Fibroblast of skin of left biceps (primary cell): Measurements from ENCODE around the gene NFATC4.

ENCODE experiments used
- DNase-seq, 2 experiments: peaks; one replicate each; pipeline ENCODE4 v3.0.0-alpha.2; 2013; ENCODE audit warnings: low read depth in 2 of 2

NFATC4 gene

DNA sequence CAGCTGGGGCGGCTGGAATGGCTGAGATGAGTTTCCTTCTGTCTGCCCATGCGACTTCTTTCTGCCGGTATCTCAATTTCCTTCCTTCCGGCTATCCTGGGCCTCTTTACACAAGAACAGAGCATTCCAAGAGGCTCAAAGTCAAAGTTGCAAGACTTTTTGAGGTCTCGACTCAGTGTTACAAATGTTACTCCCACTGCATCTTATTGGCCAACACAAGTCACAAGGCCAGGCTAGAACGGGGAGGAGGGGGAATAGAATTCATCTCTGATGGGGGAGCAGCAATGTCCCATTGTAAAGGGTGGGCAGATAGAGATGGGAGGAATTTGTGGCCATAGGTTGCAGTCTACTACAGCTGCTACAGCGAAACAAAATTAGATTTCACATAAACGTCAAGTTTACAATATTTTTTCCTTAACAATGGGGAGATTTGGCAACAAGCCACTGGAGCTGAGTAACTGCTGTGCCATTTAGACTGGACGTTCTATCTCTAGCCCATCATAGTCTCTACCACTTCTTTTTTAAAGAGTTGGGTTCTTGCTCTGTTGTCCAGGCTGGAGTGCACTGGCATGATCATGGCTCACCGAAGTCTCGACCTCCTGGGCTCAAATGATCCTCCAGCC is 21.4 kb downstream of the NFATC4 start:
- no peak for DNase-seq

DNA sequence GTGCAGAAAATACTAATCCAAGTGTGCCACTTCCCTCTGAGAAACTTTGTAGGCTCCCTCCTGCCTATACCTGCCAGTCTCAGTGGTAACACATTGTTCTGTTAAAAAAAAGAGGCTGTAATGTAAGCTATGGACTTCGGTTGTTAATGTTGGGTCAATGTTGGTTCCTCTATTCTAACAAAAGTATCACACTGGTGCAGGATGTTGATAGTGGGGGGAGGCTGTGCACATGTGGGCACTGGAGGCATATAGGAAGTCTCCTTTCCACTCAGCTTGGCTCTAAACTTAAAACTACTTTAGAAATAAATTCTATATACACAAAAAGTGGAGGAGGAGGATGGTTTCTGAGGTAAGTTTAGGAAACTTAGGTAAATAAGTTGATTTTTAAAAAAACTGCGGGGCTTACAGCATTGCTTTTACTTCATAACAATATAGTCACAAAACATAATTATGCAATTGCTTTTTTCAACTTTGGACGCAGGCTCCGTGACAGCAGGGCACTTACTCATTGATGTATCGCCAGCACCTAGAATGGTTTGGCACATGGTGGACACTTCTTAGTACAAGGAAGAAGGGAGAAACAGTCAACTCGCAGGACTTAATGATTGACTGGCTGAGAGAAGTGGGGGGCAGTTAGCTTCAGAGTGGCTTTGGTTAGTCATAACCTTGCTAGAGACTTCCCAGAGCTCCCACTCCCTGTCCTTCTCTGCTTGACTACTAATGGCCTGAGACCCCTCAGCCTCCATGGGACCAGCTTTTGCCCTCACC is 22.9 kb downstream of the NFATC4 start:
- no peak for DNase-seq

GRCh38 chr14:24392325-24393091 is 24.5 kb downstream of the NFATC4 start:
- no peak for DNase-seq

DNA sequence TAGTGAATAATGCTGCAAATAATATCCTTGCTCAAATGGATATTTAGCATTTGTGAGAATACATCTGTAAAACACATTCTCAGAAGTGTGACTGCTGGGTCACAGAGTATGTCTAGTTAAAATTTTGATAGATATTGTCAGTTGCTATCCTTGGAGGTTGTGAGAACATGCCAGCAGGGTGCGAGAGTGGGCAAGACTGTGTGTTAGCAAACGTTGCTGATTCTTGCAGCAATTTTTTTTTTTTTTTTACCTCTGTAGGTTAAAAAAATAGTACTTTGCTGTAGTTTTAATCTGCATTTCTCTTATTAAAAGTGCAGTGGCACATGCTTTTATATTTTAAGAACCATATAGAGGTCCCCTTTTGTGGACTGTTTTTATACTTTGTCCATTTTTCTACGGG is 26.3 kb downstream of the NFATC4 start:
- no peak for DNase-seq

- no peak for DNase-seq
Observed at GRCh38 chr14:24395609-24396582, 27.9 kb downstream of the NFATC4 start.

GRCh38 chr14:24397639-24398292 is 29.8 kb downstream of the NFATC4 start:
- no peak for DNase-seq

DNA sequence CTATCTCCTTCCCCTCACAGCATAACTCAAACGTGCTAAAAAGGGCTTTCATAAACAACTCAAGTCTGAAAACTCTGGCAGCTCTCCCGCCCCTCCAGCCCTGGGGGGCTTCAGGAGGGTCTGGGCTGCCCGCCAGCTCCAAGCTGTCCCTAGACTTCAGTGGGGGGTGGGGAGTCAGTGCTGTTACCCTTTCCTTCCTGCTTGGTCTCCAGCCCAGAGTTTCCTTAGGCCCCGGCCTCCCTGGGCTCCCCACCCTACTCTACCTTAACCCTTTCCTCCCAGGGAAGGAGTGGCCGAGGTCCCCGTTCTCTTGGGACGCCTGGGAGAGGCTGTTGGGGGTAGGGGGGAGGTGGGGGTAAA is 30.3 kb downstream of the NFATC4 start:
- DNase-seq, result no peak

DNA sequence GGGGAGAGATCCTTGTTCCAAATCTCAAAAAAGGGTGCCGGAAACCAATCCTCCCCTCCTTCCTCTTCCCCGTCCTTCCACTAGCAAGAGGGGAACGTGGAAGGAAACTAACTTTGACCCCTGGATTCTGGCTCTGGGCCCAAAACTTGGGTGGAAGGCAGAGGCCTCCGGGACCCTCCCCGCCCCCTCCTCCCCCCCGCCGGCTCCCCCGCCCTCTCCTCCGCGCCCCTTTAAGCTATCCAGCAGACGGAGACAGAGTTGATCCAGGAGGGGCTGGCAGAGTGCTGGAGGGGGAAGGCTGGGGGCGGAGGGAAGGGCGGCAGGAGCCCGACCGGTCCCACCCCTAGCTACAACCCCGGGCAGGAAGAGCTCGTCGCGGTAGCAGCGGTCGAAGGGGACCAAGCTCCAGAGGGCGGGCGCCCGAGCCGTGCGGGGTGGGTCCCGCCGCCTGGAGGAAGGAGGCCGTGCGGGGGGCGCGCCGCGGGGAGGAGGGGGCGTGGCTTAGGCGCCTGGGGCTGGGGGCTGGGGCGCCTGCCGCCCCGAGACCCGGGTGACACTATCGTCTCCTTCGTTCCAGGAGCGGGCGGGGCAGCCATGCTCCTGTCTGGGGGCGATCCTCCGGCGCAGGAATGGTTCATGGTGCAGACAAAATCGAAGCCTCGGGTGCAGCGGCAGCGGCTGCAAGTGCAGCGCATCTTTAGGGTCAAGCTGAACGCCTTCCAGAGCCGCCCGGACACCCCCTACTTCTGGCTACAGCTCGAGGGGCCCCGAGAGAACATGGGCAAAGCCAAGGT is 30.9 kb downstream of the NFATC4 start, which contains the start of gene NYNRIN:
Gene NYNRIN, plus strand, starts transcription at position 351 of the 794 bp plus-strand sequence. Its CDS starts 244 bp downstream, at position 595.
- DNase-seq, result no peak

- no peak for DNase-seq
Observed at GRCh38 chr14:24399447-24399822, 31.5 kb downstream of the NFATC4 start.

GRCh38 chr14:24399999-24400718 is 32.2 kb downstream of the NFATC4 start:
- no peak for DNase-seq

- DNase-seq, result no peak
Observed at GRCh38 chr14:24401810-24402702, 34.1 kb downstream of the NFATC4 start.

DNA sequence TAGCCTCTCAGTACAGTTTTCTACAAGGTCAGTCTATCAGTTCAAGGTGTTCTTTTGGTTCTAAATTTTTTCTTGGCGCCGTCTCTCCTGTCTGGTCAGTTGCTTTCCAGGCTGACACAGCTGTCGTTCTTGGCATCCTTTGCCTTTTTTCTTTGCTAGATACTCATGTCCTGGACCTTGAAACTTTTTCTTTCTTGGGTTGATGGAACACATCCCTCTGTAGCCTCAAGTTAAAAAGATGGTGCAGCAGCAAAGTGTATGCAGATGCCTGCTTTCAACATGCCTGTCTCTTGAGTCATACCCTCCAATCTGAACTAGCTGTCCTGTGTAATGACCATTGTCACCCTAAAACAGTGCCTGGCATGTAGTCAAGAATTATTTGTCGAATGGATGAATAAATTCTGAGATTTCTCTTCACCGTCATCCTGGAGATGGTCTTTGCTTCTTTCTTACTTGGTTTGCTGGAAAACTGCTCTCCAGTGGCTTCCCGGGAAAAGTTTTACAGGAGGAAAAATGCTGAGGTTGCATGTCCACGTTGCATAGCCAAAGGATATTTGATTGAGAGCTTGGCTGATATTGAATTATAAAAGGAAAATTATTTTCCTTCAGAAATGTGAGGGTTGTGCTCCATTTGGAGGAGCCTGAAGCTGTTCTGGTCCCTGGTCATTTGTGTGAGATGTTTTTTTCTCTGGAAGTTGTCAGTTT is 35.5 kb downstream of the NFATC4 start:
- DNase-seq, result no peak

DNA sequence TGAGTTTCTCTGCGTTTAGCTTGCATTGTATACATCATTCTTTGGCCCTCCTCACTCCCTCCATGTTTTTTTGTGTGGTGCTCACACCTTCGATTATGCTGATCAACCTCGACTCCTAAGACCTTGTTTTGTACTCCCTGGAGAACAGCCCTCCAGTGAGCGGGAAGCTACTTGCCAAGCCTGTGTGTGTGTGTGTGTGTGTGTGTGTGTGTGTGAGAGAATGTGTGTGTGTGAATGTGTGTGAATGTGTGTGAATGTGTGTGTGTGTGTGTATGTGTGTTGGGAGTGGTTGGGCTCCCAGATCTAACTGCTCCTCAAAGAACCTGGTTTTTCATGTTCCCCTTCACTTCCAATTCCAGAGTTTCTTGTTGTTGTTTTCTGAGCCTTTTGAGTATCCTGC is 36.8 kb downstream of the NFATC4 start:
- no peak for DNase-seq

DNA sequence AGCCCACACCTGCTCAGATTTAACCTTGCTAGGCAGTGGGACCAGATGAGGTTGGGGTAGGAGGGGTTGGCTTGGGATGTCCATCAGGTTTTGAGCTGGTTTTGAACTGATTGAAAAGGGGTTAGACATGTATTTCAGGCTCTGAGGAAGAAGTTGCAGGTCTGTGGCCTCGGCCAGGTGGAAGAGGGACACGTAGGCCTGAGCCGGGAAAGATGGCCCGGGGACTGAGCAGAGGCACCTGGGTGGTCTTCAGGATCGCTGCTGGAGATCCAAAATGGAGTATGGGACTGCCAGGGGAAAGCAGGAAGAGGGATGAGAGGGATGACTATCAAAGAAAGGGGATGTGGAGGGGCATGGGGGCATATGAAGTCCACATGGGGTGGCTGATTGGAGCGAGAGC is 38.4 kb downstream of the NFATC4 start:
- DNase-seq, result no peak

GRCh38 chr14:24407608-24408325 is 39.8 kb downstream of the NFATC4 start:
- DNase-seq, result no peak

- DNase-seq, result no peak
Observed at GRCh38 chr14:24408764-24409163, 40.8 kb downstream of the NFATC4 start.

DNA sequence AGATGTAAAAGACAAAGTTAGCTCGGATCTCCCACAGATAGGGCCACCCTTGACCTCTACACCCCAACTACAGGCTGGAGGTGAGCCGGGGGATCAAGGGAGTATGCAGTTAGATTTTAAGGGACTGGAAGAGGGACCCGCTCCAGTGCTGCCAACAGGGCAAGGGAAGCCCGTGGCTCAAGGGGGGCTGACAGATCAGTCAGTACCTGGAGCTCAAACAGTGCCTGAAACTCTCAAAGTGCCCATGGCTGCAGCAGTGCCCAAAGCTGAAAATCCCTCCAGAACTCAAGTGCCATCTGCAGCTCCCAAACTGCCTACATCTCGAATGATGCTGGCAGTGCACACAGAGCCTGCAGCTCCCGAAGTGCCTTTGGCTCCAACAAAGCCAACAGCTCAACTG is 41.2 kb downstream of the NFATC4 start:
- DNase-seq, result no peak
